ENCODE data around the gene RGS3.

DNA sequence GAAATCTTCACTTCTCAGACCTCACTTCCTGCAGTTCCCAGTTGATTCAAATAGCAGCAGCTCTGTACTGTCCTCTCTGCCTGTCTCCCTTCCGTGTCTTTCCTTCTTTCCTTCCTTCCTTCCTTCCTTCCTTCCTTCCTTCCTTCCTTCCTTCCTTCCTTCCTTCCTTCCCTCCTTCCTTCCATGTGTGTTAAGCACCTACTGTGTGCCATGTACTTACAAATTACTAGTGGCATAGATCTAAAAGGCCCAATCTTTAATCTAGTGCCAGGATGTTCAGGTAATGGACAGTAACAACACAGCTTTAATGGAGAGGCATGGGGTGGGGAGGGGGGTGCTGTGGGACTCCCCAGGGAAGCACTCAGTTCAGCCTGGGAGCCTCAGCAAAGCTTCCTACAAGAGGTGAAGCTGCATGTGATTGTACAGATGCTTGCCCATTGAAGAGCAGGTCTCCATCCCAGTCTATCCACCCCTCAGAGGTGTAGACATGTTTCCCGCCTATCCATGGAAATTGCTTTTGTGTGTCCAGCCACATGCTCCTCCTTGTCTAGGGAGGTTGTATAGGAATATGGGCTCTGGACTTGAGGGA, 106.0 kb downstream of the RGS3 start:
- TF ChIP-seq TAF1 (IDR thresholded peaks at IDR 0.05; ENCODE audit: borderline replicate concordance, low read depth, low read length) = no peak
- no peak for TF ChIP-seq POLR2A (IDR thresholded peaks at IDR 0.05; ENCODE audit: low read depth, low read length)
- no peak for TF ChIP-seq POLR2AphosphoS5 (IDR thresholded peaks at IDR 0.05; ENCODE audit: low read depth, low read length)
